Stimulated activated naive CD4-positive, alpha-beta T cell (primary cell): Measurements from ENCODE around the gene MIER2.
"Not testable (repeated sequence)": the region's sequence is repeated elsewhere in the genome, so short reads cannot be mapped to it uniquely, and the experiment has no call there.

ENCODE experiments used
- DNase-seq, 6 experiments: peaks; one replicate each; lab custom pipeline; 2025; lab: John Stamatoyannopoulos, UW

The MIER2 gene

GRCh38 chr19:282501-282900 is 62.1 kb downstream of the MIER2 start:
- no peak for DNase-seq

- no peak for DNase-seq
Measured at GRCh38 chr19:281992-282391, 62.6 kb downstream of the MIER2 start.

GRCh38 chr19:281156-281853 is 63.3 kb downstream of the MIER2 start:
- DNase-seq = no peak

- no peak for DNase-seq
Measured at GRCh38 chr19:280541-281009, 64.0 kb downstream of the MIER2 start.

GRCh38 chr19:279656-280055 is 64.9 kb downstream of the MIER2 start:
- DNase-seq = no peak

- DNase-seq = no peak
Measured at GRCh38 chr19:279231-279630, 65.4 kb downstream of the MIER2 start.

- DNase-seq = no peak
Measured at GRCh38 chr19:277581-278165, 66.9 kb downstream of the MIER2 start.

- DNase-seq = no peak
Measured at GRCh38 chr19:277131-277530, 67.5 kb downstream of the MIER2 start.

GRCh38 chr19:275958-276646 is 68.5 kb downstream of the MIER2 start:
- no peak for DNase-seq

- no peak for DNase-seq
Measured at GRCh38 chr19:275000-275399, 69.6 kb downstream of the MIER2 start.

- DNase-seq = no peak
Measured at GRCh38 chr19:273393-273792, 71.2 kb downstream of the MIER2 start.

GRCh38 chr19:271856-272255 is 72.7 kb downstream of the MIER2 start:
- no peak for DNase-seq

- not testable (repeated sequence) for DNase-seq
Measured at GRCh38 chr19:270766-271318, 73.8 kb downstream of the MIER2 start.

GRCh38 chr19:269241-269640 is 75.4 kb downstream of the MIER2 start:
- no peak for DNase-seq

GRCh38 chr19:262125-262524 is 82.5 kb downstream of the MIER2 start:
- DNase-seq = no peak

- DNase-seq = not testable (repeated sequence)
Measured at GRCh38 chr19:256804-257203, 87.8 kb downstream of the MIER2 start.
